PC-3 (cell line): ENCODE results near the gene PTPRR. TPM values are rescaled to one million over a fixed set of nuclear protein-coding genes. Genes with fewer than 3 reads are reported as not detected.

ENCODE experiments used
- ATAC-seq: fragments of 200-7000 bp; cut with Tn5 transposase; 2 replicates; pipeline ENCODE4 v1.9.1; 2020; ENCODE audit warnings: mild to moderate bottlenecking, moderate library complexity
- Bru-seq: library from RNA; stranded (reverse); fragments of 400-500 nt; gene quantifications from one replicate; lab custom pipeline; 2021; lab: Mats Ljungman, UMichigan
- BruChase-seq, 2 experiments: library from RNA; stranded (reverse); fragments of 400-500 nt; gene quantifications; one replicate each; lab custom pipeline; 2021; lab: Mats Ljungman, UMichigan
- BruUV-seq: library from RNA; stranded (reverse); fragments of 400-500 nt; replicated peaks from 2 replicates; lab custom pipeline; 2021; lab: Mats Ljungman, UMichigan
- CTCF ChIA-PET: fragments of 300-600 bp; sonication (Branson Sonifier 250); formaldehyde crosslinking; loops from one replicate; lab custom pipeline; 2022; ENCODE audit warnings: antibody characterized with exemption; lab: Charles Lee
- POLR2A ChIA-PET: fragments of 300-600 bp; sonication (Branson Sonifier 250); formaldehyde crosslinking; loops from one replicate; lab custom pipeline; 2022; ENCODE audit warnings: antibody characterized with exemption; ENCODE audit not compliant: unreplicated experiment; lab: Charles Lee
- DNase-seq: peaks from one replicate; pipeline ENCODE4 v3.0.0-alpha.2; 2015
- H2AFZ ChIP-seq: fragments of 300-600 bp; sonication (generic); 2 replicates; pipeline ENCODE4 v1.6.0; 2016; ENCODE audit warnings: antibody characterized with exemption, low read length
- H3F3A ChIP-seq: fragments of 300-600 bp; sonication (generic); one replicate; pipeline ENCODE4 v1.6.0; 2017; ENCODE audit warnings: antibody characterized with exemption, low read length, control low read depth, mild to moderate bottlenecking; ENCODE audit not compliant: unreplicated experiment
- H3K27ac ChIP-seq: fragments of 300-600 bp; sonication (generic); 2 replicates; pipeline ENCODE4 v1.5.1; 2016; ENCODE audit warnings: mild to moderate bottlenecking, low read length
- H3K27me3 ChIP-seq: fragments of 300-600 bp; sonication (generic); 2 replicates; pipeline ENCODE4 v1.6.1; 2016; ENCODE audit warnings: low read length, mixed read lengths
- H3K36me3 ChIP-seq: fragments of 300-600 bp; sonication (generic); 2 replicates; pipeline ENCODE4 v1.6.1; 2016; ENCODE audit warnings: low read depth, mixed run types, low read length, mixed read lengths
- H3K4me1 ChIP-seq: fragments of 300-600 bp; sonication (generic); 2 replicates; pipeline ENCODE4 v1.5.1; 2016; ENCODE audit warnings: low read length; ENCODE audit not compliant: insufficient read depth
- H3K4me2 ChIP-seq: fragments of 300-600 bp; sonication (generic); 2 replicates; pipeline ENCODE4 v1.6.0; 2016; ENCODE audit warnings: low read length
- H3K4me3 ChIP-seq: fragments of 300-600 bp; sonication (generic); 2 replicates; pipeline ENCODE4 v1.5.1; 2016; ENCODE audit warnings: mild to moderate bottlenecking, low read length, mixed read lengths
- H3K79me2 ChIP-seq: fragments of 300-600 bp; sonication (generic); 2 replicates; pipeline ENCODE4 v1.6.1; 2017; ENCODE audit warnings: low read length, mixed read lengths
- H3K9ac ChIP-seq: fragments of 300-600 bp; sonication (generic); 2 replicates; pipeline ENCODE4 v1.6.0; 2016; ENCODE audit warnings: mild to moderate bottlenecking, low read length
- H3K9me2 ChIP-seq: fragments of 300-600 bp; sonication (generic); replicated peaks from 2 replicates; pipeline ENCODE4 v1.6.1; 2016; ENCODE audit warnings: mixed run types, low read length, mixed read lengths
- H3K9me3 ChIP-seq: fragments of 300-600 bp; sonication (generic); 2 replicates; pipeline ENCODE4 v1.6.1; 2016; ENCODE audit warnings: low read length, mixed read lengths
- H4K20me1 ChIP-seq: fragments of 300-600 bp; sonication (generic); 2 replicates; pipeline ENCODE4 v1.6.1; 2016; ENCODE audit warnings: low read length, mixed read lengths
- EZH2 ChIP-seq: fragments of 300-600 bp; sonication (generic); IDR thresholded peaks from one replicate; pipeline ENCODE4 v1.6.1; 2017; ENCODE audit warnings: antibody characterized with exemption, mild to moderate bottlenecking, low read length; ENCODE audit not compliant: unreplicated experiment
- EZH2phosphoT487 ChIP-seq: fragments of 300-600 bp; sonication (generic); IDR thresholded peaks from 2 replicates; pipeline ENCODE4 v1.6.1; 2018; ENCODE audit warnings: mild to moderate bottlenecking, antibody characterized with exemption, low read length, borderline replicate concordance
- intact Hi-C: fragments of 100-400 bp; cut with micrococcal nuclease; formaldehyde crosslinking; loops from 2 replicates; pipeline ENCODE4 v1.9.0; 2023
- long read RNA-seq: library from polyadenylated mRNA; unstranded; transcript quantifications from one replicate; pipeline ENCODE4 v2.0.0, GENCODE V29; 2021; ENCODE audit not compliant: unreplicated experiment
- total RNA-seq: library from RNA; depleted of rRNA; stranded (reverse); fragments of >200 nt; gene quantifications from 2 replicates; pipeline ENCODE4 v1.2.3, GENCODE V29; 2014; rRNA removed
- TF ChIP-seq, protein P1 (sequence below): fragments of 300-600 bp; sonication (generic); conservative IDR thresholded peaks from 2 replicates; pipeline ENCODE4 v1.5.1; 2017; ENCODE audit warnings: antibody characterized with exemption, low read depth, mild to moderate bottlenecking, low read length

PTPRR gene, protein sequence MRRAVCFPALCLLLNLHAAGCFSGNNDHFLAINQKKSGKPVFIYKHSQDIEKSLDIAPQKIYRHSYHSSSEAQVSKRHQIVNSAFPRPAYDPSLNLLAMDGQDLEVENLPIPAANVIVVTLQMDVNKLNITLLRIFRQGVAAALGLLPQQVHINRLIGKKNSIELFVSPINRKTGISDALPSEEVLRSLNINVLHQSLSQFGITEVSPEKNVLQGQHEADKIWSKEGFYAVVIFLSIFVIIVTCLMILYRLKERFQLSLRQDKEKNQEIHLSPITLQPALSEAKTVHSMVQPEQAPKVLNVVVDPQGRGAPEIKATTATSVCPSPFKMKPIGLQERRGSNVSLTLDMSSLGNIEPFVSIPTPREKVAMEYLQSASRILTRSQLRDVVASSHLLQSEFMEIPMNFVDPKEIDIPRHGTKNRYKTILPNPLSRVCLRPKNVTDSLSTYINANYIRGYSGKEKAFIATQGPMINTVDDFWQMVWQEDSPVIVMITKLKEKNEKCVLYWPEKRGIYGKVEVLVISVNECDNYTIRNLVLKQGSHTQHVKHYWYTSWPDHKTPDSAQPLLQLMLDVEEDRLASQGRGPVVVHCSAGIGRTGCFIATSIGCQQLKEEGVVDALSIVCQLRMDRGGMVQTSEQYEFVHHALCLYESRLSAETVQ
- 2.3 and 3.1 TPM in 2 replicates for total RNA-seq
- Bru-seq, nascent RNA = percentile 41 among the genes with signal in this experiment
- BruChase-seq, experiment 1, labeled RNA remaining after a 6-hour chase = percentile 30 among the genes with signal in this experiment
- percentile 26 among the genes with signal in this experiment for BruChase-seq, experiment 2, labeled RNA remaining after a 2-hour chase
- long read RNA-seq, partial matches to known transcripts = 1 of 3 reads
- long read RNA-seq, other reads (novel, unspliced or antisense) = 0 of 3 reads

DNA sequence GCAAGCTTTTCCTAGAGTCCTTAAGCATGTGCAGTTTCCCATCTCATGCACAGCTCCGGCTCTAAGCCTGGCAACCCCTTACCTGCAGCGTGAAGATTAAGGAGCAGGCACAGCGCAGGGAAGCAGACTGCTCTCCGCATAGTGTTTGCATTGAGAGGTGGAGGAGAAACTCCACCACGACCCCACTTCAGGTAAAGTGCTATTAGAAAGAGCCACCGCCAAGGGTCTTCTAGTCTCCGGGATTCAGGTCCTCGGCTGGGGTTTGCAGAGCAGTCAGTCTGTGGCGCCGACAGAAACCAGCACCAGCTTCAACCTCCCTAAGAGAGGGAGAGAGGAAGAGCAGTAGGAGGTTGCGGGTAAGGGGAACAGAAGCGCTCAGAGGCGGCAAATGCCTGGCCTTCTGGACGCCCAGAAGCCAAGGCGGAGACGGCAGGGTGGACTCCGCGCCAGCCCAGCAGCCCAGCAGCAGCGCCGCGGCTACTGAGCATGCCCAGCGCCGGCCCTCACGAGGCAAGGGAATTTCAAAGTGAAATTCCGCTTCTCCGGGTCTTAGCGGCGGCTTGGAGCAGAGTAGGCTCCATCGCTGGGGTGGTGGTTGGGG is at the start of gene PTPRR:
Gene PTPRR, minus strand, starts transcription at position 488 of the 601 bp plus-strand sequence. Its CDS starts 348 bp downstream, at position 140.
- ATAC-seq (no peak), DNase-seq (no peak)
- H3K9me3 ChIP-seq = no peaks in the 10 kb centered on the region
- H3K27ac ChIP-seq = no peak within 1 kb of the TSS
- no peak within 1 kb of the TSS for H3K4me3 ChIP-seq
- no peaks in the 10 kb centered on the region for H3K36me3 ChIP-seq
- no peak for TF ChIP-seq EZH2phosphoT487
- no peak for TF ChIP-seq EZH2
- TF ChIP-seq, protein P1, sequence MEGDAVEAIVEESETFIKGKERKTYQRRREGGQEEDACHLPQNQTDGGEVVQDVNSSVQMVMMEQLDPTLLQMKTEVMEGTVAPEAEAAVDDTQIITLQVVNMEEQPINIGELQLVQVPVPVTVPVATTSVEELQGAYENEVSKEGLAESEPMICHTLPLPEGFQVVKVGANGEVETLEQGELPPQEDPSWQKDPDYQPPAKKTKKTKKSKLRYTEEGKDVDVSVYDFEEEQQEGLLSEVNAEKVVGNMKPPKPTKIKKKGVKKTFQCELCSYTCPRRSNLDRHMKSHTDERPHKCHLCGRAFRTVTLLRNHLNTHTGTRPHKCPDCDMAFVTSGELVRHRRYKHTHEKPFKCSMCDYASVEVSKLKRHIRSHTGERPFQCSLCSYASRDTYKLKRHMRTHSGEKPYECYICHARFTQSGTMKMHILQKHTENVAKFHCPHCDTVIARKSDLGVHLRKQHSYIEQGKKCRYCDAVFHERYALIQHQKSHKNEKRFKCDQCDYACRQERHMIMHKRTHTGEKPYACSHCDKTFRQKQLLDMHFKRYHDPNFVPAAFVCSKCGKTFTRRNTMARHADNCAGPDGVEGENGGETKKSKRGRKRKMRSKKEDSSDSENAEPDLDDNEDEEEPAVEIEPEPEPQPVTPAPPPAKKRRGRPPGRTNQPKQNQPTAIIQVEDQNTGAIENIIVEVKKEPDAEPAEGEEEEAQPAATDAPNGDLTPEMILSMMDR = no peak
- no peak within 1 kb of the TSS for H3K9ac ChIP-seq
- no peak within 1 kb of the TSS for H3K4me2 ChIP-seq
- CTCF ChIA-PET = no interaction called here
- POLR2A ChIA-PET = no interaction called here
- H3K4me1 ChIP-seq = no peaks in the 10 kb centered on the region
- no peaks in the 10 kb centered on the region for H3K79me2 ChIP-seq
- H2AFZ ChIP-seq = no peak within 1 kb of the TSS
- H4K20me1 ChIP-seq = no peaks in the 10 kb centered on the region
- no peaks in the 10 kb centered on the region for H3K9me2 ChIP-seq
- peaks cover 61% of the 10 kb centered on the region for H3K27me3 ChIP-seq
- intact Hi-C loops = no loop called here
- H3F3A ChIP-seq = no peaks in the 10 kb centered on the region
- BruUV-seq = no TSS peak

DNA sequence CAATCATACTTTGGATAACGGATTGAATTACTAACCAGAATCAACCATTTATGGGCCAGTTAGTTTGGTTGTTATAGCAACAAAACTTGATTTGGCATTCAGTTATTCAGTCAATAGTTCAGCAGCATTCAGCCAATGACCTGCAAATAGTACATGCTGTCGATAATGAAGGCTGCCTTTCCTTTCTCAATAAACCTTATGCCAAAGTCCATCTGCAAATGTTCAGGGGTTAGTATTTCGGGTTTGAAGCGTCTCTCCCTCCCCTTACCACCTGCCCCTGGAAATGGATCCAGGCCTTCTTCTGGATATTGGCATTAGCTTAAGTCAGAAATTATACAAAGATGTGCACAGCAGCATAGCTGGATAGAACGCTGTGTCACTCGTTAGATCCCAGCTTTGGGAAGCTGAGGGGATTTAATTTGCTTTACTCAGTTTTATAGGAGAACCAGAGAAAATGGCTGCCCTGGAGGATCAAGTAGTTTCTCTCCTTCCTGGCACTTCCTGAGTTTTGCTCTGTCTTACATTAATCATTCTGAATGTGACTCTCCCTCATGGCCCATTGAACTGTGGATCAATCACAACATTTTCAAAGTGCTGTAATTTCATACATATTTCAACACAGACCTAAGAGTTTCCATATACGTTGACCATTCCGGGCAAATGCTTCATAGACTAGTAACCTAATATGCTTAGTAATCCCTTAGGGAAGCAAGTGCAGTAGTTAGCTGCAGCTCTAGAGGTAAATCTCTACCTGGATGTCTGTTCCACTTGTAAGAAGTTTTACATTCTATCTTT is 46.7 kb upstream of the PTPRR start:
- no peak overlapping the region for H3K4me3 ChIP-seq
- DNase-seq = no peak
- intact Hi-C loops = no loop called here

More for the DNA sequence above, 46.7 kb upstream of the PTPRR start:
- no peak for TF ChIP-seq EZH2phosphoT487
- TF ChIP-seq, protein P1 = no peak
- TF ChIP-seq EZH2 = no peak
- Histone ChIP-seq H3K79me2 (no peaks in the 10 kb centered on the region), H3K9me3 (no peaks in the 10 kb centered on the region), H3K9me2 (no peaks in the 10 kb centered on the region), H3K36me3 (no peaks in the 10 kb centered on the region), H2AFZ (no peak overlapping the region), H3K4me2 (no peak overlapping the region), H3K9ac (no peak overlapping the region), H3K27me3 (no peaks in the 10 kb centered on the region), H4K20me1 (no peaks in the 10 kb centered on the region), H3F3A (no peaks in the 10 kb centered on the region), H3K27ac (no peak overlapping the region), H3K4me1 (peaks cover 18% of the 10 kb centered on the region)
- ATAC-seq = no peak
- BruUV-seq = no TSS peak
- ChIA-PET POLR2A (no interaction called here), CTCF (no interaction called here)
